GM12878 (cell line): ENCODE results near the gene PANX2. TPM values are rescaled to one million over a fixed set of nuclear protein-coding genes. Genes with fewer than 3 reads are reported as not detected.

Experiments used
- ATAC-seq: fragments of 200-7000 bp; cut with Tn5 transposase; 3 replicates; pipeline ENCODE4 v1.9.1; 2020; ENCODE audit warnings: mild to moderate bottlenecking, moderate library complexity
- BruUV-seq: library from RNA; stranded (reverse); fragments of 400-500 nt; replicated peaks from 2 replicates; lab custom pipeline; 2021; lab: Mats Ljungman, UMichigan
- CTCF ChIA-PET: fragments of 300-600 bp; sonication (Branson Sonifier 250); formaldehyde crosslinking; extraction: SDS; loops from one replicate; lab custom pipeline; 2021; ENCODE audit warnings: inconsistent platforms; lab: Yijun Ruan, JAX
- POLR2A ChIA-PET: fragments of 350-600 bp; formaldehyde crosslinking; extraction: SDS; loops from one replicate; lab custom pipeline; 2021; ENCODE audit warnings: inconsistent platforms; lab: Charles Lee
- RAD21 ChIA-PET: fragments of 300-600 bp; sonication (Branson Sonifier 250); formaldehyde crosslinking; loops from one replicate; lab custom pipeline; 2023; ENCODE audit warnings: antibody characterized with exemption; ENCODE audit not compliant: unreplicated experiment; lab: Charles Lee
- SMC1A ChIA-PET: fragments of 300-600 bp; sonication (Branson Sonifier 250); formaldehyde crosslinking; loops from one replicate; lab custom pipeline; 2023; ENCODE audit not compliant: unreplicated experiment, uncharacterized antibody; lab: Charles Lee
- DNase-seq: peaks from one replicate; pipeline ENCODE4 v3.0.0-alpha.2; 2011; ENCODE audit warnings: low read depth, low spot score
- FAIRE-seq: peaks from 3 replicates; lab custom pipeline; 2011; peaks lifted over from hg19 to GRCh38; lab: Jason Lieb, UNC
- H2AFZ ChIP-seq: 2 replicates; pipeline ENCODE4 v1.6.0; 2011; ENCODE audit warnings: low read depth, low read length, control low read depth; ENCODE audit not compliant: control insufficient read depth
- H3K27ac ChIP-seq: 2 replicates; pipeline ENCODE4 v1.5.1; 2011; ENCODE audit warnings: control low read depth; ENCODE audit not compliant: control insufficient read depth, insufficient read depth
- H3K27me3 ChIP-seq, 2 experiments: replicated peaks in 1 of 2; 2 replicates each; pipeline versions ENCODE4 v1.6.0 to v1.6.1; 2011; ENCODE audit warnings: low read length in 1 of 2; ENCODE audit not compliant: control insufficient read depth in 2 of 2, insufficient read depth in 2 of 2
- H3K36me3 ChIP-seq, 2 experiments: 2 replicates each; pipeline ENCODE4 v1.5.1; 2011; ENCODE audit warnings: low read length in 1 of 2; ENCODE audit not compliant: control insufficient read depth in 2 of 2, insufficient read depth in 2 of 2
- H3K4me1 ChIP-seq: 2 replicates; pipeline ENCODE4 v1.6.1; 2011; ENCODE audit warnings: mild to moderate bottlenecking, low read length, moderate library complexity, mixed read lengths; ENCODE audit not compliant: control insufficient read depth, insufficient read depth
- H3K4me2 ChIP-seq: 2 replicates; pipeline ENCODE4 v1.6.0; 2011; ENCODE audit warnings: control low read depth; ENCODE audit not compliant: control insufficient read depth, insufficient read depth
- H3K4me3 ChIP-seq: fragments of 200-600 bp; sonication (generic); 2 replicates; pipeline ENCODE4 v1.5.1; 2016
- H3K79me2 ChIP-seq: 2 replicates; pipeline ENCODE4 v1.6.0; 2011; ENCODE audit warnings: low read length; ENCODE audit not compliant: control insufficient read depth, insufficient read depth
- H3K9ac ChIP-seq: 2 replicates; pipeline ENCODE4 v1.8.0; 2011; ENCODE audit warnings: low read length, control low read depth, mixed read lengths; ENCODE audit not compliant: control insufficient read depth, insufficient read depth
- H3K9me3 ChIP-seq: replicated peaks from 3 replicates; pipeline ENCODE4 v1.5.1; 2011; ENCODE audit warnings: mild to moderate bottlenecking, low read length; ENCODE audit not compliant: control insufficient read depth, insufficient read depth
- H4K20me1 ChIP-seq: 2 replicates; pipeline ENCODE4 v1.6.0; 2011; ENCODE audit not compliant: control insufficient read depth, insufficient read depth
- CBX3 ChIP-seq: fragments of 200-600 bp; sonication (generic); IDR thresholded peaks from 2 replicates; pipeline ENCODE4 v1.6.1; 2016; ENCODE audit warnings: low read depth, borderline replicate concordance
- FOXK2 ChIP-seq: fragments of 450-650 bp; IDR thresholded peaks from 2 replicates; pipeline ENCODE4 v1.6.1; 2017; ENCODE audit warnings: mild to moderate bottlenecking, moderate library complexity
- FOXM1 ChIP-seq: IDR thresholded peaks from 2 replicates; pipeline ENCODE4 v1.6.1; 2012; ENCODE audit warnings: low read depth, mild to moderate bottlenecking, inconsistent platforms, low read length, moderate library complexity
- GATAD2B ChIP-seq: fragments of 450-650 bp; conservative IDR thresholded peaks from 2 replicates; pipeline ENCODE4 v1.6.1; 2017; ENCODE audit warnings: low read depth, mild to moderate bottlenecking, moderate library complexity
- KAT2A ChIP-seq: conservative IDR thresholded peaks from 2 replicates; pipeline ENCODE4 v1.6.1; 2011; ENCODE audit warnings: low read depth, low read length; ENCODE audit not compliant: control insufficient read depth
- MTA2 ChIP-seq: fragments of 450-650 bp; IDR thresholded peaks from 2 replicates; pipeline ENCODE4 v1.6.1; 2016; ENCODE audit warnings: low read depth, mild to moderate bottlenecking, moderate library complexity
- MXI1 ChIP-seq: fragments of 150-350 bp; IDR thresholded peaks from 2 replicates; pipeline ENCODE4 v1.6.1; 2011; ENCODE audit warnings: low read depth, mild to moderate bottlenecking, inconsistent platforms, low read length, improper control_type of control experiment
- POU2F2 ChIP-seq: IDR thresholded peaks from 3 replicates; pipeline ENCODE4 v1.6.1; 2011; ENCODE audit warnings: low read depth, mild to moderate bottlenecking, low read length, borderline replicate concordance
- PRDM15 ChIP-seq: fragments of 450-650 bp; formaldehyde crosslinking; IDR thresholded peaks from 2 replicates; pipeline ENCODE4 v1.4.0; 2020; ENCODE audit warnings: mild to moderate bottlenecking, moderate library complexity
- RELA ChIP-seq: fragments of 450-650 bp; IDR thresholded peaks from 2 replicates; pipeline ENCODE4 v1.8.0; 2014; ENCODE audit warnings: borderline replicate concordance; ENCODE audit not compliant: partially characterized antibody
- TCF7 ChIP-seq: IDR thresholded peaks from 2 replicates; pipeline ENCODE4 v1.6.1; 2014; ENCODE audit warnings: antibody characterized with exemption, borderline replicate concordance
- WGBS: methylation state at CpG from one replicate; pipeline ENCODE4 v1.1.6; 2016; ENCODE audit warnings: low lambda C conversion rate; ENCODE audit not compliant: insufficient replicate concordance, insufficient coverage; ENCODE audit errors: missing lambda C conversion rate; 5-methylcytosine and 5-hydroxymethylcytosine counted together
- in situ Hi-C: fragments of 300-500 bp; cut with MboI; formaldehyde crosslinking; loops from 9 replicates; pipeline ENCODE4 v1.14.3; 2018; ENCODE audit warnings: mixed read lengths
- intact Hi-C: fragments of 100-400 bp; cut with micrococcal nuclease; formaldehyde crosslinking; loops from one replicate; pipeline ENCODE4 v1.14.2; 2022; ENCODE audit not compliant: unreplicated experiment
- polyA plus RNA-seq, 11 experiments: library from polyadenylated mRNA; depleted of rRNA in 4 of 11; unstranded in 6 of 11; stranded (reverse) in 5 of 11; fragments of >200 nt; fragmentation: Nextera tagmentation in 4 of 11; fragmentation: Illumina TruSeq in 1 of 11; extraction: Ambion mirVana in 4 of 11; extraction: Trizol in 1 of 11; gene quantifications; 1 replicate in 1 of 11; 2 replicates in 10 of 11; pipeline versions ENCODE4 v1.2.1 to v1.2.3, GENCODE V29; 2011 to 2016; ENCODE audit warnings: inconsistent platforms in 2 of 11, missing spikeins in 2 of 11, low read depth in 1 of 11
- total RNA-seq, 4 experiments: library from RNA; depleted of rRNA in 3 of 4; stranded (reverse); fragments of >200 nt in 3 of 4; fragmentation: Illumina TruSeq in 1 of 4; extraction: Trizol in 1 of 4; gene quantifications; 2 replicates each; pipeline versions ENCODE4 v1.2.1 to v1.2.3, GENCODE V29; 2013 to 2021

PANX2 gene
- total and polyA plus RNA-seq, 10 of the 15 experiments (the other 5 are each of a cell fraction or from before 2014, with no cell fraction given): 0.04 to 0.44 (median 0.17) TPM; not detected in 5

GRCh38 chr22:50121202-50121740 lies 49.3 kb upstream of the PANX2 start:
- H3K9me3 ChIP-seq: no peaks in the 10 kb centered on the region; the same call in 2 of the 3 replicates
- H3K27ac ChIP-seq: no peak overlapping the region
- CTCF ChIA-PET: no interaction called here
- intact Hi-C loops (no loop called here), in situ Hi-C loops (no loop called here)
- SMC1A ChIA-PET: no interaction called here
- BruUV-seq: no TSS peak
- H2AFZ ChIP-seq: no peak overlapping the region
- WGBS: 48% methylated on average over 11 of the region's 11 CpGs
- H3K4me1 ChIP-seq: no peaks in the 10 kb centered on the region
- RAD21 ChIA-PET: no interaction called here
- no peak overlapping the region for H3K9ac ChIP-seq
- H3K36me3 ChIP-seq: no peaks in the 10 kb centered on the region
- H3K4me3 ChIP-seq: no peak overlapping the region
- H3K27me3 ChIP-seq: peaks cover 0 to 3% of the 10 kb centered on the region in 2 experiments; a peak in 2 of 4 replicates
- ATAC-seq: no peak
- no peaks in the 10 kb centered on the region for H4K20me1 ChIP-seq
- no peaks in the 10 kb centered on the region for H3K79me2 ChIP-seq
- H3K4me2 ChIP-seq: no peak overlapping the region
- POLR2A ChIA-PET: no interaction called here
- TF ChIP-seq GATAD2B (no peak), POU2F2 (no peak), CBX3 (no peak), FOXK2 (no peak), PRDM15 (CRISPR knock-in tag) (no peak), KAT2A (no peak), TCF7 (no peak), MXI1 (no peak), RELA (no peak), MTA2 (no peak), FOXM1 (no peak)
- DNase-seq: no peak
- no peak for FAIRE-seq
